B cell (primary cell): Measurements from ENCODE around the gene EVL. TPM values are rescaled to one million over a fixed set of nuclear protein-coding genes. Genes with fewer than 3 reads are reported as not detected.

Experiments
- ATAC-seq: fragments of 200-7000 bp; cut with Tn5 transposase; one replicate; pipeline ENCODE4 v1.10.0; 2021; ENCODE audit warnings: low read depth, mild to moderate bottlenecking, moderate number of reproducible peaks, moderate library complexity
- CTCF ChIA-PET: fragments of 350-600 bp; sonication (Branson Sonifier 250); formaldehyde crosslinking; loops from one replicate; lab custom pipeline; 2021; ENCODE audit warnings: antibody characterized with exemption, inconsistent platforms; lab: Charles Lee
- POLR2A ChIA-PET: fragments of 350-600 bp; sonication (Branson Sonifier 250); formaldehyde crosslinking; loops from one replicate; lab custom pipeline; 2021; ENCODE audit warnings: antibody characterized with exemption; lab: Charles Lee
- DNase-seq: peaks from one replicate; pipeline ENCODE4 v3.0.0; 2013
- H2AFZ ChIP-seq: 2 replicates; pipeline ENCODE4 v1.6.1; 2012; ENCODE audit warnings: mild to moderate bottlenecking, low read depth, low read length; ENCODE audit not compliant: insufficient read depth, poor library complexity, severe bottlenecking
- H3K27ac ChIP-seq, 2 donors: 1 replicate in 1 of 2; 2 replicates in 1 of 2; pipeline ENCODE4 v1.5.1; 2012 to 2013; ENCODE audit warnings: low read length in 2 of 2, mild to moderate bottlenecking in 2 of 2, moderate library complexity in 1 of 2
- H3K27me3 ChIP-seq, 4 experiments: fragments of 200-600 bp in 1 of 4; sonication (generic) in 1 of 4; replicated peaks in 1 of 4; 1 replicate in 2 of 4; 2 replicates in 2 of 4; pipeline versions ENCODE4 v1.6.1 to v1.7.0; 2013 to 2016; ENCODE audit warnings: low read length in 3 of 4, mild to moderate bottlenecking in 2 of 4, mixed read lengths in 1 of 4, moderate library complexity in 1 of 4; ENCODE audit not compliant: insufficient read depth in 4 of 4, control insufficient read depth in 3 of 4; ENCODE audit errors: control extremely low read depth in 1 of 4
- H3K36me3 ChIP-seq, 2 experiments: replicated peaks in 1 of 2; 1 replicate in 1 of 2; 2 replicates in 1 of 2; pipeline versions ENCODE4 v1.6.1 to v1.7.1; 2013; ENCODE audit warnings: low read length in 1 of 2; ENCODE audit not compliant: insufficient read depth in 2 of 2, control insufficient read depth in 1 of 2; ENCODE audit errors: control extremely low read depth in 1 of 2, extremely low read depth in 1 of 2
- H3K4me1 ChIP-seq, 2 donors: fragments of 200-600 bp in 1 of 2; sonication (generic) in 1 of 2; 1 replicate in 1 of 2; 2 replicates in 1 of 2; pipeline versions ENCODE4 v1.5.1 to v1.6.1; 2013 to 2017; ENCODE audit warnings: low read length in 2 of 2; ENCODE audit not compliant: control insufficient read depth in 2 of 2, insufficient read depth in 2 of 2
- H3K4me2 ChIP-seq: replicated peaks from 2 replicates; pipeline ENCODE3; 2012; ENCODE audit warnings: mild to moderate bottlenecking, low read depth, low read length; ENCODE audit not compliant: poor library complexity, severe bottlenecking
- H3K4me3 ChIP-seq, 5 experiments: fragments of 200-600 bp in 1 of 5; sonication (generic) in 1 of 5; 1 replicate in 3 of 5; 2 replicates in 2 of 5; pipeline versions ENCODE4 v1.5.1 to v1.7.0; 2011 to 2016; ENCODE audit warnings: low read length in 4 of 5, mild to moderate bottlenecking in 4 of 5, low read depth in 2 of 5, control low read depth in 1 of 5, moderate library complexity in 1 of 5; ENCODE audit not compliant: insufficient read depth in 1 of 5; ENCODE audit errors: control extremely low read depth in 1 of 5, extremely low read depth in 1 of 5
- H3K79me2 ChIP-seq: fragments of 200-600 bp; sonication (generic); one replicate; pipeline ENCODE4 v1.6.0; 2016; ENCODE audit warnings: low read length; ENCODE audit not compliant: control insufficient read depth, insufficient read depth
- H3K9ac ChIP-seq: fragments of 200-600 bp; sonication (generic); 2 replicates; pipeline ENCODE4 v1.6.1; 2017; ENCODE audit warnings: mild to moderate bottlenecking, low read length, moderate library complexity
- H3K9me3 ChIP-seq, 3 donors: one replicate each; pipeline versions ENCODE4 v1.6.1 to v1.7.1; 2013; ENCODE audit warnings: low read length in 2 of 3; ENCODE audit not compliant: control insufficient read depth in 2 of 3, insufficient read depth in 1 of 3; ENCODE audit errors: control extremely low read depth in 1 of 3
- H4K20me1 ChIP-seq: 2 replicates; pipeline ENCODE4 v1.6.0; 2012; ENCODE audit warnings: mild to moderate bottlenecking, low read length; ENCODE audit not compliant: insufficient read depth, control insufficient read depth, poor library complexity, severe bottlenecking
- H3K27ac Mint-ChIP-seq: one replicate; pipeline ENCODE4 v1.8.0; 2021; ENCODE audit warnings: mixed read lengths
- H3K27me3 Mint-ChIP-seq: one replicate; pipeline ENCODE4 v1.8.0; 2021; ENCODE audit warnings: mixed read lengths
- H3K4me1 Mint-ChIP-seq: one replicate; pipeline ENCODE4 v1.8.0; 2021; ENCODE audit warnings: mixed read lengths
- H3K4me3 Mint-ChIP-seq: one replicate; pipeline ENCODE4 v1.8.0; 2021; ENCODE audit warnings: mixed read lengths
- H3K9me3 Mint-ChIP-seq: one replicate; pipeline ENCODE4 v1.8.0; 2022; ENCODE audit warnings: mixed read lengths; ENCODE audit not compliant: insufficient read depth
- CTCF ChIP-seq: fragments of 200-600 bp; IDR thresholded peaks from one replicate; pipeline ENCODE4 v1.8.0; 2022; ENCODE audit warnings: antibody characterized with exemption, mild to moderate bottlenecking
- EZH2 ChIP-seq: IDR thresholded peaks from 2 replicates; pipeline ENCODE4 v1.6.1; 2012; ENCODE audit warnings: borderline replicate concordance, low read depth, mild to moderate bottlenecking, moderate library complexity, low read length; ENCODE audit not compliant: insufficient read depth, poor library complexity, severe bottlenecking
- WGBS: methylation state at CpG from one replicate; pipeline ENCODE4 v1.1.5; 2013; ENCODE audit warnings: missing lambda C conversion rate; ENCODE audit not compliant: insufficient coverage; 5-methylcytosine and 5-hydroxymethylcytosine counted together
- intact Hi-C: fragments of 100-400 bp; cut with micrococcal nuclease; formaldehyde crosslinking; loops from one replicate; pipeline ENCODE4 v1.10.0; 2022
- polyA plus RNA-seq: library from polyadenylated mRNA; depleted of rRNA; stranded (reverse); fragments of >200 nt; gene quantifications from 2 replicates; pipeline ENCODE4 v1.2.3, GENCODE V29; 2012
- total RNA-seq, 2 donors: library from RNA; stranded (reverse); fragments of 120-200 nt in 1 of 2; gene quantifications; 1 replicate in 1 of 2; 2 replicates in 1 of 2; pipeline versions ENCODE4 v1.2.3 to v1.2.4, GENCODE V29; 2013 to 2022

EVL gene
- total and polyA plus RNA-seq, 2 donors (not counting 1 experiment from before 2014, with no cell fraction given): 486 to 892 TPM

- H3K4me1 ChIP-seq: peaks cover 11 to 14% of the 10 kb centered on the region in 2 donors
- H3K4me3 Mint-ChIP-seq: no peak overlapping the region
- peak overlapping the region; percentile 89 for H3K27ac Mint-ChIP-seq
- 93% methylated on average over 5 of the region's 7 CpGs for WGBS
- H3K36me3 ChIP-seq: peaks cover 0 to 81% of the 10 kb centered on the region in 2 experiments
- H3K27me3 Mint-ChIP-seq: no peaks in the 10 kb centered on the region
- peaks cover 23% of the 10 kb centered on the region for H3K4me1 Mint-ChIP-seq
- no peaks in the 10 kb centered on the region for H3K9me3 Mint-ChIP-seq
- H3K79me2 ChIP-seq: peaks cover 53% of the 10 kb centered on the region
- H4K20me1 ChIP-seq: peaks cover 98% of the 10 kb centered on the region
- H3K4me3 ChIP-seq: no peak overlapping the region
- peak overlapping the region; percentile 2 to 62 for H3K27ac ChIP-seq
- H2AFZ ChIP-seq: no peak overlapping the region
- peak overlapping the region; percentile 22 for H3K4me2 ChIP-seq
- no peaks in the 10 kb centered on the region for H3K27me3 ChIP-seq
- intact Hi-C loops: no loop called here
- ChIA-PET POLR2A (no interaction called here), CTCF (interaction anchor here (0.6 to 24.4 kb wide), 3 partner anchors 10 to 52 kb away, joined by 4 to 495 read pairs (median 24); partner anchors contain the start of gene EVL)
- TF ChIP-seq CTCF (no peak), EZH2 (no peak)
- DNase-seq (no peak), ATAC-seq (no peak)
- no peaks in the 10 kb centered on the region for H3K9me3 ChIP-seq
- no peak overlapping the region for H3K9ac ChIP-seq
These were observed 53.3 kb downstream of the EVL start for GRCh38 chr14:100118396-100119011.

- CTCF ChIA-PET: interaction anchor here (4.4 to 24.4 kb wide), 2 partner anchors 11 to 53 kb away, joined by 24 to 495 read pairs; partner anchors contain the start of gene EVL
These were observed 54.0 kb downstream of the EVL start for GRCh38 chr14:100119251-100119650.

More at GRCh38 chr14:100119251-100119650, 54.0 kb downstream of the EVL start:
- ATAC-seq (no peak), DNase-seq (no peak)
- H3K79me2 ChIP-seq: peaks cover 51% of the 10 kb centered on the region
- no peak overlapping the region for H3K27ac ChIP-seq
- WGBS: 97% methylated on average over 7 of the region's 8 CpGs
- Mint-ChIP-seq H3K27me3 (no peaks in the 10 kb centered on the region), H3K27ac (peak overlapping the region; percentile 16), H3K9me3 (no peaks in the 10 kb centered on the region), H3K4me3 (no peak overlapping the region), H3K4me1 (peaks cover 23% of the 10 kb centered on the region)
- no peaks in the 10 kb centered on the region for H3K27me3 ChIP-seq
- peaks cover 11 to 14% of the 10 kb centered on the region in 2 donors for H3K4me1 ChIP-seq
- intact Hi-C loops: no loop called here
- no peak overlapping the region for H3K9ac ChIP-seq
- H4K20me1 ChIP-seq: peaks cover 98% of the 10 kb centered on the region
- H2AFZ ChIP-seq: no peak overlapping the region
- peaks cover 0 to 81% of the 10 kb centered on the region in 2 experiments for H3K36me3 ChIP-seq
- H3K4me2 ChIP-seq: no peak overlapping the region
- TF ChIP-seq CTCF (no peak), EZH2 (no peak)
- H3K9me3 ChIP-seq: no peaks in the 10 kb centered on the region
- H3K4me3 ChIP-seq: no peak overlapping the region
- POLR2A ChIA-PET: no interaction called here
